PC-3 (cell line): Measurements from ENCODE around the gene P2RY8.

Experiments
- CTCF ChIP-seq: fragments of 300-600 bp; sonication (generic); conservative IDR thresholded peaks from 2 replicates; pipeline ENCODE4 v1.5.1; 2017; ENCODE audit warnings: antibody characterized with exemption, low read depth, mild to moderate bottlenecking, low read length
- EZH2 ChIP-seq: fragments of 300-600 bp; sonication (generic); IDR thresholded peaks from one replicate; pipeline ENCODE4 v1.6.1; 2017; ENCODE audit warnings: antibody characterized with exemption, mild to moderate bottlenecking, low read length; ENCODE audit not compliant: unreplicated experiment

GRCh38 chrX:1449036-1449822 lies 87.8 kb downstream of the P2RY8 start:
- no peak for TF ChIP-seq CTCF
- no peak for TF ChIP-seq EZH2
